Measurements from ENCODE around the gene ZFC3H1. TPM values are rescaled to one million over a fixed set of nuclear protein-coding genes. Genes with fewer than 3 reads are reported as not detected.
"Not testable (repeated sequence)": the region's sequence is repeated elsewhere in the genome, so short reads cannot be mapped to it uniquely, and the experiment has no call there.

Gene ZFC3H1
- total RNA-seq, 2 experiments from 2014 or later, result 31.1 to 66.8 TPM

GRCh38 chr12:71691504-71692129 lies 28.0 kb upstream of the ZFC3H1 start:
- peak overlapping the region; percentile 99 for H3K27ac ChIP-seq (ENCODE audit: low read depth, low read length, poor library complexity, severe bottlenecking)

DNA sequence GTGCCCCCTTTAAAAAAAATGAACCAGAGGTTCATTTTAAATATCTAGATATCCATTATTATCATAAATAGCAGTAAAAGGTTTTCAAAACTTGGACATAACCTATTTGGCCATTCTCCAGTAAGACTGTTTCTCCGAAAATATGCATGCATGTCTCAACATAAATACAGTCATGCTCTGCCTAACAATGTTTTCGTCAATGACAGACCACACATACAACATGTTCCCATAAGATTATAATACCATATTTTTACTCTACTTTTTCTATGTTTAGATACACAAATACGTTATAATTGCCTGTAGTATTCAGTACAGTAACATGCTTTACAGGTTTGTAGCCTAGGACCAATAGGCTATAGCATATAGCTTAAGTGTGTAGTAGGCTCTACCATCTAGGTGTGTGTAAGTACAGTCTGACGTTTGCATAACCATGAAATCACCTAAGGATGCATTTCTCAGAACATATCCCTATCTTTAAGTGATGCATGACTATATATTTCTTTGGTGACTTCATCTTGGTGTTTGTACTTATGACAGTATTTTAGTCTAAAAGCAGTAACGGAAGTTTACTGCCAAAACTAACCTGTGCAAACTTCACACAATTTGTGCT lies 25.4 kb upstream of the ZFC3H1 start:
- H3K9me3 ChIP-seq (ENCODE audit: low read length), result no peaks in the 10 kb centered on the region; the same call in 1 of the 2 replicates
- peak overlapping the region; percentile 99 for H3K27ac ChIP-seq (ENCODE audit: low read depth, low read length, poor library complexity, severe bottlenecking)
- ChIA-PET POLR2A (interaction anchor here (0.7 to 6.7 kb wide), 4 partner anchors 12 to 68 kb away, joined by 3 to 105 read pairs (median 3); partner anchors contain the start of genes THAP2 and ZFC3H1), CTCF (ENCODE audit: unreplicated experiment) (no interaction called here)
- H3K79me2 ChIP-seq (ENCODE audit: insufficient read depth, low read depth, low read length), result peaks cover 72% of the 10 kb centered on the region
- peak overlapping the region; percentile 94 for H3K4me3 ChIP-seq (ENCODE audit: low read depth, low read length, poor library complexity, severe bottlenecking)
- no peaks in the 10 kb centered on the region for H3K9me2 ChIP-seq (ENCODE audit: insufficient read depth, low read length)
- peaks cover 72% of the 10 kb centered on the region for H3K4me1 ChIP-seq (ENCODE audit: insufficient read depth, low read length, poor library complexity, severe bottlenecking)
- BruUV-seq (replicated peaks), result no TSS peak
- peak overlapping the region; percentile 84 for H3K4me2 ChIP-seq (ENCODE audit: low read length)
- TF ChIP-seq, protein P1, sequence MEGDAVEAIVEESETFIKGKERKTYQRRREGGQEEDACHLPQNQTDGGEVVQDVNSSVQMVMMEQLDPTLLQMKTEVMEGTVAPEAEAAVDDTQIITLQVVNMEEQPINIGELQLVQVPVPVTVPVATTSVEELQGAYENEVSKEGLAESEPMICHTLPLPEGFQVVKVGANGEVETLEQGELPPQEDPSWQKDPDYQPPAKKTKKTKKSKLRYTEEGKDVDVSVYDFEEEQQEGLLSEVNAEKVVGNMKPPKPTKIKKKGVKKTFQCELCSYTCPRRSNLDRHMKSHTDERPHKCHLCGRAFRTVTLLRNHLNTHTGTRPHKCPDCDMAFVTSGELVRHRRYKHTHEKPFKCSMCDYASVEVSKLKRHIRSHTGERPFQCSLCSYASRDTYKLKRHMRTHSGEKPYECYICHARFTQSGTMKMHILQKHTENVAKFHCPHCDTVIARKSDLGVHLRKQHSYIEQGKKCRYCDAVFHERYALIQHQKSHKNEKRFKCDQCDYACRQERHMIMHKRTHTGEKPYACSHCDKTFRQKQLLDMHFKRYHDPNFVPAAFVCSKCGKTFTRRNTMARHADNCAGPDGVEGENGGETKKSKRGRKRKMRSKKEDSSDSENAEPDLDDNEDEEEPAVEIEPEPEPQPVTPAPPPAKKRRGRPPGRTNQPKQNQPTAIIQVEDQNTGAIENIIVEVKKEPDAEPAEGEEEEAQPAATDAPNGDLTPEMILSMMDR (conservative IDR thresholded peaks at IDR 0.05; ENCODE audit: low read length), result no peak
- TF ChIP-seq EZH2phosphoT487 (IDR thresholded peaks at IDR 0.05; ENCODE audit: borderline replicate concordance, low read depth, low read length), result no peak
- peak overlapping the region; percentile 3; the same call in 1 of the 2 replicates for H2AFZ ChIP-seq (ENCODE audit: low read length)
- peaks cover 20% of the 10 kb centered on the region for H3K36me3 ChIP-seq (ENCODE audit: insufficient read depth, low read length)
- peak; percentile 27 for DNase-seq (ENCODE audit: low spot score)
- H4K20me1 ChIP-seq (ENCODE audit: insufficient read depth, low read length), result no peaks in the 10 kb centered on the region
- intact Hi-C loops (cut with micrococcal nuclease; ENCODE audit: unreplicated experiment), result loop anchor here (1.0 to 10.0 kb wide), 2 partner anchors 65 to 1424 kb away; partner anchors contain the start of gene RAB21

More at GRCh38 chr12:71691504-71692129, 28.0 kb upstream of the ZFC3H1 start:
- peak overlapping the region; percentile 84 for H3K4me2 ChIP-seq (ENCODE audit: low read length)
- ChIA-PET CTCF (ENCODE audit: unreplicated experiment) (no interaction called here), POLR2A (no interaction called here)
- peak overlapping the region; percentile 94 for H3K4me3 ChIP-seq (ENCODE audit: low read depth, low read length, poor library complexity, severe bottlenecking)
- H3K4me1 ChIP-seq (ENCODE audit: insufficient read depth, low read length, poor library complexity, severe bottlenecking), result peaks cover 79% of the 10 kb centered on the region
- H3K36me3 ChIP-seq (ENCODE audit: insufficient read depth, low read length), result peaks cover 30% of the 10 kb centered on the region
- H4K20me1 ChIP-seq (ENCODE audit: insufficient read depth, low read length), result no peaks in the 10 kb centered on the region
- no peaks in the 10 kb centered on the region for H3K9me2 ChIP-seq (ENCODE audit: insufficient read depth, low read length)
- no TSS peak for BruUV-seq (replicated peaks)
- intact Hi-C loops (cut with micrococcal nuclease; ENCODE audit: unreplicated experiment), result loop anchor here (5.0 to 10.0 kb wide), 2 partner anchors 41 to 1327 kb away; partner anchors contain the start of gene KCNMB4
- H3K79me2 ChIP-seq (ENCODE audit: insufficient read depth, low read depth, low read length), result peaks cover 91% of the 10 kb centered on the region
- peak; percentile 57 for DNase-seq (ENCODE audit: low spot score)
- H3K9me3 ChIP-seq (ENCODE audit: low read length), result no peaks in the 10 kb centered on the region; the same call in 1 of the 2 replicates
- no peak overlapping the region for H2AFZ ChIP-seq (ENCODE audit: low read length)
- no peak for TF ChIP-seq EZH2phosphoT487 (IDR thresholded peaks at IDR 0.05; ENCODE audit: borderline replicate concordance, low read depth, low read length)
- TF ChIP-seq, protein P1 (conservative IDR thresholded peaks at IDR 0.05; ENCODE audit: low read length), result no peak

- H3K9me2 ChIP-seq (ENCODE audit: insufficient read depth, low read length); H3K9me3 ChIP-seq (ENCODE audit: low read length); H4K20me1 ChIP-seq (ENCODE audit: insufficient read depth, low read length); BruUV-seq (replicated peaks); H3K36me3 ChIP-seq (ENCODE audit: insufficient read depth, low read length); DNase-seq (ENCODE audit: low spot score): not testable (repeated sequence)
- H3K27ac ChIP-seq (ENCODE audit: low read depth, low read length, poor library complexity, severe bottlenecking), result peak overlapping the region; percentile 99
- H2AFZ ChIP-seq (ENCODE audit: low read length), result peak overlapping the region; percentile 2; the same call in 1 of the 2 replicates
- peak overlapping the region; percentile 94 for H3K4me3 ChIP-seq (ENCODE audit: low read depth, low read length, poor library complexity, severe bottlenecking)
- ChIA-PET CTCF (ENCODE audit: unreplicated experiment) (interaction anchor here (0.8 to 1.8 kb wide), 2 partner anchors 45 to 60 kb away, joined by 3 to 14 read pairs; no protein-coding TSS in a partner anchor), POLR2A (interaction anchor here (0.6 to 6.7 kb wide), 15 partner anchors 8 to 71 kb away, joined by 3 to 105 read pairs (median 8); partner anchors contain the start of genes RAB21, THAP2 and ZFC3H1)
- peaks cover 58% of the 10 kb centered on the region for H3K79me2 ChIP-seq (ENCODE audit: insufficient read depth, low read depth, low read length)
- H3K4me1 ChIP-seq (ENCODE audit: insufficient read depth, low read length, poor library complexity, severe bottlenecking), result peaks cover 55% of the 10 kb centered on the region
- intact Hi-C loops (cut with micrococcal nuclease; ENCODE audit: unreplicated experiment), result loop anchor here (10.0 kb wide), 1 partner anchor 1422 kb away; no protein-coding TSS in a partner anchor
- peak overlapping the region; percentile 84 for H3K4me2 ChIP-seq (ENCODE audit: low read length)
Measured at GRCh38 chr12:71687172-71687571, 23.5 kb upstream of the ZFC3H1 start.

All from OCI-LY7 (cell line).